ENCODE results near the gene GCAT. TPM values are rescaled to one million over a fixed set of nuclear protein-coding genes. Genes with fewer than 3 reads are reported as not detected.
A peak's percentile ranks its signal among the peaks of the same experiment; 100 is the strongest.

Gene GCAT
- total and polyA plus RNA-seq, 9 of the 15 experiments (the other 6 are each of a cell fraction or from before 2014, with no cell fraction given) = 1.9 to 69.9 (median 26.4) TPM

GRCh38 chr22:37759281-37759680 is 48.5 kb upstream of the GCAT start:
- FAIRE-seq (no peak), ATAC-seq (no peak), DNase-seq (ENCODE audit: extremely low read depth in 1 of 4, low spot score in 3 of 4) (no peak)
- BruUV-seq (replicated peaks) = no TSS peak
- Histone ChIP-seq H3K79me2 (ENCODE audit: control insufficient read depth, insufficient read depth, low read length) (no peaks in the 10 kb centered on the region), H4K20me1 (replicated peaks; ENCODE audit: control insufficient read depth, insufficient read depth, low read length) (no peaks in the 10 kb centered on the region), H3K36me3 (ENCODE audit: control insufficient read depth, insufficient read depth, low read length) (peaks cover 2% of the 10 kb centered on the region; the same call in 1 of the 3 replicates), H3K27ac (ENCODE audit: extremely low read depth, low read depth, low read length) (no peak overlapping the region), H3K4me2 (ENCODE audit: insufficient read depth, low read length) (no peak overlapping the region), H3K9me3 (replicated peaks; ENCODE audit: control insufficient read depth, insufficient read depth, low read depth, low read length) (no peaks in the 10 kb centered on the region), H2AFZ (ENCODE audit: low read depth, low read length) (no peak overlapping the region), H3K4me3 (no peak overlapping the region), H3K9ac (ENCODE audit: insufficient read depth in 1 of 2, low read depth in 2 of 2, low read length in 2 of 2) (peak overlapping the region in 1 of 2 experiments; percentile 4; a peak in 1 of 4 replicates), H3K4me1 (replicated peaks in 1 of 2; ENCODE audit: control insufficient read depth in 2 of 2, insufficient read depth in 2 of 2, low read length in 2 of 2) (peaks cover 17 to 35% of the 10 kb centered on the region in 2 experiments), H3K9me1 (ENCODE audit: control insufficient read depth, insufficient read depth, low read length) (no peaks in the 10 kb centered on the region), H3K27me3 (ENCODE audit: control insufficient read depth in 2 of 2, insufficient read depth in 2 of 2, low read length in 2 of 2) (no peaks in the 10 kb centered on the region)
- intact Hi-C loops (cut with micrococcal nuclease) (no loop called here), in situ Hi-C loops (cut with MboI) (no loop called here)
- POLR2A ChIA-PET = no interaction called here
- CTCF ChIA-PET (ENCODE audit: low intra/inter-chr PET ratio) = no interaction called here
- TF ChIP-seq TFAP4 (CRISPR knock-in tag; IDR thresholded peaks at IDR 0.05; ENCODE audit: borderline replicate concordance) = 0 out of 2 replicates have a peak, but pooled peaks have one; percentile 8
- TF ChIP-seq EP300 (IDR thresholded peaks at IDR 0.05; ENCODE audit: low read length) = no peak
- WGBS (ENCODE audit: insufficient coverage, low coverage, missing lambda C conversion rate) = 78% methylated on average over 7 of the region's 11 CpGs

GRCh38 chr22:37760152-37760551 is 47.6 kb upstream of the GCAT start:
- peaks cover 2% of the 10 kb centered on the region; the same call in 1 of the 3 replicates for H3K36me3 ChIP-seq (ENCODE audit: control insufficient read depth, insufficient read depth, low read length)
- H3K9me1 ChIP-seq (ENCODE audit: control insufficient read depth, insufficient read depth, low read length) = no peaks in the 10 kb centered on the region
- in situ Hi-C loops (cut with MboI) (no loop called here), intact Hi-C loops (cut with micrococcal nuclease) (no loop called here)
- no peak overlapping the region for H3K9ac ChIP-seq (ENCODE audit: insufficient read depth in 1 of 2, low read depth in 2 of 2, low read length in 2 of 2)
- H3K4me1 ChIP-seq (replicated peaks in 1 of 2; ENCODE audit: control insufficient read depth in 2 of 2, insufficient read depth in 2 of 2, low read length in 2 of 2) = peaks cover 17 to 32% of the 10 kb centered on the region in 2 experiments
- ATAC-seq (no peak), DNase-seq (ENCODE audit: extremely low read depth in 1 of 4, low spot score in 3 of 4) (no peak), FAIRE-seq (no peak)
- no peaks in the 10 kb centered on the region for H3K79me2 ChIP-seq (ENCODE audit: control insufficient read depth, insufficient read depth, low read length)
- H4K20me1 ChIP-seq (replicated peaks; ENCODE audit: control insufficient read depth, insufficient read depth, low read length) = no peaks in the 10 kb centered on the region
- no peaks in the 10 kb centered on the region for H3K27me3 ChIP-seq (ENCODE audit: control insufficient read depth in 2 of 2, insufficient read depth in 2 of 2, low read length in 2 of 2)
- 92% methylated on average over 3 of the region's 3 CpGs for WGBS (ENCODE audit: insufficient coverage, low coverage, missing lambda C conversion rate)
- H3K9me3 ChIP-seq (replicated peaks; ENCODE audit: control insufficient read depth, insufficient read depth, low read depth, low read length) = no peaks in the 10 kb centered on the region
- ChIA-PET CTCF (ENCODE audit: low intra/inter-chr PET ratio) (no interaction called here), POLR2A (interaction anchor here (1.6 kb wide), 1 partner anchor 11 kb away, joined by 6 read pairs; no protein-coding TSS in a partner anchor)
- no peak overlapping the region for H3K27ac ChIP-seq (ENCODE audit: extremely low read depth, low read depth, low read length)
- H3K4me2 ChIP-seq (ENCODE audit: insufficient read depth, low read length) = no peak overlapping the region
- TF ChIP-seq KAT2B (IDR thresholded peaks at IDR 0.05; ENCODE audit: low read depth, low read length) (no peak), MEIS2 (IDR thresholded peaks at IDR 0.05; ENCODE audit: partially characterized antibody) (peak; percentile 8), TCF3 (CRISPR knock-in tag; IDR thresholded peaks at IDR 0.05) (no peak), DIDO1 (tag; IDR thresholded peaks at IDR 0.05; ENCODE audit: low read depth) (no peak)
- no peak overlapping the region for H2AFZ ChIP-seq (ENCODE audit: low read depth, low read length)
- no TSS peak for BruUV-seq (replicated peaks)
- H3K4me3 ChIP-seq = no peak overlapping the region
